ENCODE data around the gene RASGEF1B. TPM values are rescaled to one million over a fixed set of nuclear protein-coding genes. Genes with fewer than 3 reads are reported as not detected.

The RASGEF1B gene
- total and polyA plus RNA-seq, 2 of the 13 experiments (the other 11 are each of a cell fraction or from before 2014, with no cell fraction given): 0.04 TPM

GRCh38 chr4:81442484-81443085, 29.1 kb downstream of the RASGEF1B start:
- Histone ChIP-seq H3K4me1 (ENCODE audit: insufficient read depth, low read length) (no peaks in the 10 kb centered on the region), H2AFZ (ENCODE audit: low read length) (no peak overlapping the region), H3K27ac (ENCODE audit: extremely low read length, insufficient read depth, low read length) (no peak overlapping the region), H3K27me3 (ENCODE audit: control insufficient read depth in 1 of 2, insufficient read depth in 2 of 2, low read length in 2 of 2) (no peaks in the 10 kb centered on the region), H3K79me2 (ENCODE audit: insufficient read depth, low read length) (no peaks in the 10 kb centered on the region), H4K20me1 (ENCODE audit: insufficient read depth, low read length) (no peaks in the 10 kb centered on the region), H3K36me3 (replicated peaks in 1 of 2; ENCODE audit: control insufficient read depth in 1 of 2, insufficient read depth in 2 of 2, low read length in 2 of 2) (no peaks in the 10 kb centered on the region), H3K9ac (ENCODE audit: insufficient read depth, low read depth, low read length) (no peak overlapping the region), H3K9me3 (ENCODE audit: low read length) (no peaks in the 10 kb centered on the region), H3K4me2 (ENCODE audit: low read depth, low read length) (no peak overlapping the region), H3K4me3 (replicated peaks in 1 of 3; ENCODE audit: insufficient read depth in 1 of 3, low read depth in 2 of 3, low read length in 3 of 3) (no peak overlapping the region)
- TF ChIP-seq ZNF124 (CRISPR knock-in tag; IDR thresholded peaks at IDR 0.05) (no peak), SALL1 (CRISPR knock-in tag; IDR thresholded peaks at IDR 0.05) (no peak), CAMTA2 (CRISPR knock-in tag; IDR thresholded peaks at IDR 0.05; ENCODE audit: borderline replicate concordance) (no peak), CHCHD3 (CRISPR knock-in tag; IDR thresholded peaks at IDR 0.05) (no peak), SUZ12 (IDR thresholded peaks at IDR 0.05; ENCODE audit: low read depth, low read length) (no peak), GTF2F1 (IDR thresholded peaks at IDR 0.05; ENCODE audit: low read length) (no peak), FOSL2 (CRISPR knock-in tag; IDR thresholded peaks at IDR 0.05) (no peak), FOXM1 (CRISPR knock-in tag; IDR thresholded peaks at IDR 0.05) (no peak), ZBTB43 (CRISPR knock-in tag; conservative IDR thresholded peaks at IDR 0.05) (no peak), ZNF883 (CRISPR knock-in tag; IDR thresholded peaks at IDR 0.05; ENCODE audit: not compliant biosample characterization) (no peak), ZBTB8A (CRISPR knock-in tag; IDR thresholded peaks at IDR 0.05; ENCODE audit: borderline replicate concordance, low read depth) (no peak), HMG20A (CRISPR knock-in tag; IDR thresholded peaks at IDR 0.05; ENCODE audit: borderline replicate concordance) (no peak), TIGD3 (CRISPR knock-in tag; IDR thresholded peaks at IDR 0.05; ENCODE audit: borderline replicate concordance) (no peak)
- WGBS (ENCODE audit: low lambda C conversion rate): 51% methylated on average over 4 of the region's 4 CpGs
- ATAC-seq (no peak), DNase-seq (ENCODE audit: low spot score) (no peak), FAIRE-seq (no peak)
- BruUV-seq (replicated peaks): no TSS peak
- in situ Hi-C loops (cut with HindIII; ENCODE audit: extremely low pct_ligation_motif_present, low pct_unique_long_range_greater_than_20kb): no loop called here
- intact Hi-C loops (cut with micrococcal nuclease; ENCODE audit: unreplicated experiment): no loop called here
- ChIA-PET CTCF (ENCODE audit: low intra/inter-chr PET ratio, low total read pairs) (no interaction called here), POLR2A (no interaction called here)

All from HepG2 (cell line).